Type B pancreatic cell (in vitro differentiated cells): ENCODE data around the gene FAM72A. TPM values are rescaled to one million over a fixed set of nuclear protein-coding genes. Genes with fewer than 3 reads are reported as not detected.
"Not testable (repeated sequence)": the region's sequence is repeated elsewhere in the genome, so short reads cannot be mapped to it uniquely, and the experiment has no call there.

Experiments used
- DNase-seq: peaks from one replicate; pipeline ENCODE4 v3.0.0; 2021; ENCODE audit warnings: mixed read lengths; ENCODE audit not compliant: unreplicated experiment; ENCODE audit errors: extremely low spot score
- H3K27ac Mint-ChIP-seq: 2 replicates; pipeline ENCODE4 v1.8.0; 2021; ENCODE audit warnings: mild to moderate bottlenecking, mixed read lengths
- H3K27me3 Mint-ChIP-seq: 2 replicates; pipeline ENCODE4 v1.8.0; 2021; ENCODE audit warnings: mixed read lengths
- H3K36me3 Mint-ChIP-seq: 2 replicates; pipeline ENCODE4 v1.8.0; 2021; ENCODE audit warnings: mixed read lengths
- H3K4me1 Mint-ChIP-seq: one replicate; pipeline ENCODE4 v1.8.0; 2021; ENCODE audit warnings: mixed read lengths; ENCODE audit not compliant: unreplicated experiment
- H3K4me3 Mint-ChIP-seq: 2 replicates; pipeline ENCODE4 v1.8.0; 2021; ENCODE audit warnings: mild to moderate bottlenecking, mixed read lengths
- H3K9me3 Mint-ChIP-seq: 2 replicates; pipeline ENCODE4 v1.8.0; 2021; ENCODE audit warnings: mixed read lengths
- long read RNA-seq: library from polyadenylated mRNA; unstranded; transcript quantifications from one replicate; pipeline ENCODE4 v2.0.0, GENCODE V29; 2020
- total RNA-seq: library from RNA; stranded (reverse); gene quantifications from 2 replicates; pipeline ENCODE4 v1.2.1, GENCODE V29; 2021; ENCODE audit warnings: low replicate concordance

FAM72A gene
- total RNA-seq = 3.5 and 4.3 TPM in 2 replicates
- long read RNA-seq = 0 reads

- peak within 1 kb of the TSS; percentile 68 for H3K27ac Mint-ChIP-seq
- H3K27me3 Mint-ChIP-seq, H3K4me1 Mint-ChIP-seq, H3K36me3 Mint-ChIP-seq, H3K9me3 Mint-ChIP-seq: not testable (repeated sequence)
- peak; percentile 93 for DNase-seq
- peak within 1 kb of the TSS; percentile 84 for H3K4me3 Mint-ChIP-seq
These were observed at the start of gene FAM72A for GRCh38 chr1:206202789-206203363. Gene FAM72A, minus strand, starts transcription at chr1:206202839. Its CDS starts 814 bp downstream, at chr1:206202025.

GRCh38 chr1:206250953-206251681, 48.5 kb upstream of the FAM72A start:
- H3K9me3 Mint-ChIP-seq, H3K27me3 Mint-ChIP-seq, DNase-seq, H3K4me1 Mint-ChIP-seq, H3K36me3 Mint-ChIP-seq, H3K27ac Mint-ChIP-seq, H3K4me3 Mint-ChIP-seq: not testable (repeated sequence)

- not testable (repeated sequence) for H3K9me3 Mint-ChIP-seq, DNase-seq, H3K4me3 Mint-ChIP-seq, H3K27ac Mint-ChIP-seq, H3K4me1 Mint-ChIP-seq, H3K27me3 Mint-ChIP-seq, H3K36me3 Mint-ChIP-seq
These were observed 43.7 kb upstream of the FAM72A start for GRCh38 chr1:206246129-206246886.

- H3K4me3 Mint-ChIP-seq, H3K4me1 Mint-ChIP-seq, H3K36me3 Mint-ChIP-seq, H3K9me3 Mint-ChIP-seq, H3K27ac Mint-ChIP-seq, DNase-seq, H3K27me3 Mint-ChIP-seq: not testable (repeated sequence)
These were observed 42.8 kb upstream of the FAM72A start for GRCh38 chr1:206245479-206245878.

GRCh38 chr1:206243335-206243734, 40.7 kb upstream of the FAM72A start:
- DNase-seq, H3K36me3 Mint-ChIP-seq, H3K9me3 Mint-ChIP-seq, H3K27me3 Mint-ChIP-seq, H3K27ac Mint-ChIP-seq, H3K4me1 Mint-ChIP-seq, H3K4me3 Mint-ChIP-seq: not testable (repeated sequence)

GRCh38 chr1:206240288-206240687, 37.6 kb upstream of the FAM72A start:
- not testable (repeated sequence) for H3K36me3 Mint-ChIP-seq, H3K4me1 Mint-ChIP-seq, H3K4me3 Mint-ChIP-seq, H3K9me3 Mint-ChIP-seq, H3K27me3 Mint-ChIP-seq, DNase-seq, H3K27ac Mint-ChIP-seq

GRCh38 chr1:206235190-206235589, 32.6 kb upstream of the FAM72A start:
- H3K27me3 Mint-ChIP-seq, H3K4me3 Mint-ChIP-seq: not testable (repeated sequence)

GRCh38 chr1:206234189-206234916, 31.7 kb upstream of the FAM72A start:
- not testable (repeated sequence) for H3K36me3 Mint-ChIP-seq, H3K9me3 Mint-ChIP-seq, H3K27ac Mint-ChIP-seq, H3K27me3 Mint-ChIP-seq, DNase-seq, H3K4me1 Mint-ChIP-seq, H3K4me3 Mint-ChIP-seq

More at GRCh38 chr1:206235190-206235589, 32.6 kb upstream of the FAM72A start:
- not testable (repeated sequence) for H3K27ac Mint-ChIP-seq, H3K4me1 Mint-ChIP-seq, H3K36me3 Mint-ChIP-seq, H3K9me3 Mint-ChIP-seq, DNase-seq

GRCh38 chr1:206232970-206233645, 30.5 kb upstream of the FAM72A start:
- not testable (repeated sequence) for H3K9me3 Mint-ChIP-seq, H3K4me1 Mint-ChIP-seq, H3K36me3 Mint-ChIP-seq, DNase-seq, H3K27ac Mint-ChIP-seq, H3K27me3 Mint-ChIP-seq, H3K4me3 Mint-ChIP-seq

GRCh38 chr1:206231989-206232388, 29.4 kb upstream of the FAM72A start:
- H3K4me1 Mint-ChIP-seq, H3K27ac Mint-ChIP-seq: not testable (repeated sequence)

GRCh38 chr1:206229286-206229685, 26.6 kb upstream of the FAM72A start:
- H3K4me3 Mint-ChIP-seq, H3K27me3 Mint-ChIP-seq, H3K27ac Mint-ChIP-seq, DNase-seq, H3K4me1 Mint-ChIP-seq, H3K36me3 Mint-ChIP-seq, H3K9me3 Mint-ChIP-seq: not testable (repeated sequence)

More at GRCh38 chr1:206231989-206232388, 29.4 kb upstream of the FAM72A start:
- not testable (repeated sequence) for H3K27me3 Mint-ChIP-seq, H3K36me3 Mint-ChIP-seq, H3K4me3 Mint-ChIP-seq, DNase-seq, H3K9me3 Mint-ChIP-seq

GRCh38 chr1:206226886-206227285, 24.2 kb upstream of the FAM72A start:
- H3K27me3 Mint-ChIP-seq, H3K27ac Mint-ChIP-seq, H3K4me1 Mint-ChIP-seq, DNase-seq, H3K36me3 Mint-ChIP-seq, H3K9me3 Mint-ChIP-seq, H3K4me3 Mint-ChIP-seq: not testable (repeated sequence)

- DNase-seq, H3K36me3 Mint-ChIP-seq, H3K27ac Mint-ChIP-seq, H3K4me3 Mint-ChIP-seq, H3K9me3 Mint-ChIP-seq, H3K27me3 Mint-ChIP-seq, H3K4me1 Mint-ChIP-seq: not testable (repeated sequence)
These were observed 22.7 kb upstream of the FAM72A start for GRCh38 chr1:206225386-206225785.
